ENCODE measurements around the gene SLC9A9.

GRCh38 chr3:143313025-143313892 lies 535.0 kb downstream of the SLC9A9 start:
- no peak for TF ChIP-seq CTCF (IDR thresholded peaks at IDR 0.05)
- TF ChIP-seq FOXM1 (IDR thresholded peaks at IDR 0.05; ENCODE audit: low read depth): no peak
- no peak for TF ChIP-seq FOSL2 (IDR thresholded peaks at IDR 0.05; ENCODE audit: borderline replicate concordance, low read depth)
- no peak for TF ChIP-seq USF2 (IDR thresholded peaks at IDR 0.05; ENCODE audit: borderline replicate concordance, low read depth, low read length)
- no peak for TF ChIP-seq RCOR1 (IDR thresholded peaks at IDR 0.05; ENCODE audit: low read length)
- TF ChIP-seq POLR2AphosphoS5 (IDR thresholded peaks at IDR 0.05; ENCODE audit: low read depth, low read length): no peak
- TF ChIP-seq NFIC (IDR thresholded peaks at IDR 0.05; ENCODE audit: borderline replicate concordance): no peak
- no peak for TF ChIP-seq EP300 (IDR thresholded peaks at IDR 0.05; ENCODE audit: borderline replicate concordance in 1 of 2, low read depth in 1 of 2, low read length in 1 of 2)
- TF ChIP-seq TAF1 (IDR thresholded peaks at IDR 0.05; ENCODE audit: borderline replicate concordance, low read depth, low read length): no peak

Data from SK-N-SH (cell line).